ENCODE results near the gene B3GNT5.

GRCh38 chr3:183252118-183252782 lies 803 bp upstream of the B3GNT5 start:
- TF ChIP-seq CTCF (conservative IDR thresholded peaks at IDR 0.05; ENCODE audit: low read depth, low read length) = no peak
- TF ChIP-seq EZH2 (IDR thresholded peaks at IDR 0.05; ENCODE audit: borderline replicate concordance, low read depth, low read length, poor library complexity, severe bottlenecking) = no peak
